HG03196 (cell line): Measurements from ENCODE around the gene UBAP2L.
A peak's percentile ranks its signal among the peaks of the same experiment; 100 is the strongest.
"Not testable (repeated sequence)": the region's sequence is repeated elsewhere in the genome, so short reads cannot be mapped to it uniquely, and the experiment has no call there.

Experiments used
- ATAC-seq: cut with Tn5 transposase; IDR thresholded peaks from one replicate; pipeline ENCODE4 v1.9.1; 2021; ENCODE audit not compliant: unreplicated experiment

UBAP2L gene

DNA sequence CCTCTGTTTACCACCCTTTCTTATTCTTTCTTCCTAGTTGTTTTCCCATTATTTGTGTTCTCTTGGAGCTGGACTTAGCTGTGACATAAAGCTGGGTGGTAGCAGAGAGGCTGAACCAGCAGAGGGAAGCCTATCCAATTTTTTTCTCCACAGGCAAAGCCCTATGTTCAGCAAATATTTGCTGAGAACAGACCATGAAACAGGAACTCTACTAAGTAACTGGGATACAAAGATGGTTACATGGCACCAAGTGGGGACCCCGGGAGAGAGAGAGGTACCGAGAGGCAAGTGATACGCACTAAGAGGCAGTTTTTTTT lies 21.2 kb upstream of the UBAP2L start:
- ATAC-seq, result no peak

DNA sequence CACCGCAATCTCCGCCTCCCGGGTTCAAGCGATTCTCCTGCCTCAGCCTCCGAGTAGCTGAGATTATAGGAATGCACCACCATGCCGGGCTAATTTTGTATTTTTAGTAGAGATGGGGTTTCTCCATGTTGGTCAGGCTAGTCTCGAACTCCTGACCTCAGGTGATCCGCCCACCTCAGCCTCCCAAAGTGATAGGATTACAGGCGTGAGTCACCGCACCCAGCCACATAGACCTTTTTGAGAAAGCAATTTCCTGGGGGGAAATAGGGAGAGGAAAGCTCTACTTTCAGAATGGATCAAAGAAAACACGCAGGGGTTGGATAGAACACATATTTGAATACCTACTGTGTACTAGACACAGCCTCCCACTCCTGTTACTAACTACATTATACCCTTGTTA lies 15.0 kb upstream of the UBAP2L start:
- not testable (repeated sequence) for ATAC-seq

DNA sequence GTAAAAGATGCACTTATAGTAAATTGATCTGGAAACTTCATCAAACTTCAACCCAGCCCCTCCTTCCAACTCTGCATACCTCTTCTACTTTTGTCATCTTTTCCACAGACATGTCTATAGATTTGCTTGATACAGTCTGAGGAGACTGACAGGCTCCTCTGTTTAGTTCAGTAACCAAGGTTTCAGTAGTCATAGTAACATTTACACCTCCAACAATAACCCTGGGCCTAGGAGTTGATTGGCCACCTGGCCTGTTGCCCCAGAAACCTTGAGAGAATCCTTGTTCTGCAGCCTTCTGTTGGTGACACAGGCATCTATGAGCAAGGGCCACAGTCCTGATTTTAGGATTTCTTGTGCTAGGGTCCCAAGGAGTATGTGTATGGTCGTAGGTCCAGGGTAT lies 14.6 kb upstream of the UBAP2L start, which contains the start of gene CFAP141:
TSS of gene CFAP141 (minus strand) at position 138 of the 400 bp plus-strand sequence. CDS start at position 112, 26 bp downstream.
- ATAC-seq, result no peak

DNA sequence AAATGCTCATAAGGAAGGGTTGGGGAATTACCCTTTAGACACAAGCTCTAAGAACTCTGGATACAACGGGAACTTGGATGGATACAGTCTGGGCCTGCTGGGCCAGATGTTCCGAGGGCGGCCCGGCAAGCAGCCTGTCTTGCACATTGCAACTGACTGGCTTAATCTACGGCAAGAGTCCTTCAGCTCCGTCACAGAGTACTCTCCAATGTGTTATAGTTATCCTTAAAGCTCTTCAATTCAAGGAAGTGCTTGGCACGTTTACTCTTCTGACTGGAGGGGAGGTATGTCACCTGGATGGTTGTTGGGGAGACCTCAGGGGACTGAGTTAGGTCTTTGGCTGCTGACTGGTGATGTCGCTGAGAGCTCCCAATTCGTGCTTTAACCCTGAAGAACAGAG lies 13.5 kb upstream of the UBAP2L start:
- ATAC-seq, result no peak

DNA sequence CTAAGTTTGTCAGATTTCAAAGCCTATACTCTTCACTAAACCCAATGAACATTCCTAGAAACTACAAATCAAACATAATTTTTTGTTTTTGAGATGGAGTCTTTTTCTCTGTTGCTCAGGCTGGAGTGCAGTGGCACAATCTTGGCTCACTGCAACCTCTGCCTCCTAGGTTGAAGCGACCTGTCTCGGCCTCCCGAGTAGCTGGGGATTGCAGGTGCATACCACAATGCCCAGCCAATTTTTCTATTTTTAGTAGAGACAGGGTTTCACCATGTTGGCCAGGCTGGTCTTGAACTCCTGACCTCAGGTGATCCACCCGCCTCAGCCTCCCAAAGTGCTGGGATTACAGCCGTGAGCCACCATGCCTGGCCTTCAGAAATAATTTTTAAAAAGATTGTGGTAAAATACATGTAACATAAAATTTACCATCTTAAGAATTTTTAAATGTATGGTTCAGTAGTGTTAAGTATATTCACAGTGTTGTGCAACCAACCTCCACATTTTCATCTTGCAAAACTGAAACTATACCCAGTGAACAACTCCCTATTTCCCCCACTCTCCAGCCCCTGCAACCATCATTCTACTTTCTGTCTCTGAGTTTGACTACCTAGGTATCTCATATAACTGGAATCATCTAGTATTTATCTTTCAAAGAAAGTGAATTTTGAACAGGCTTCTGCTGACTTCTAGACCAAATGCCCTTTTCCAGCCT lies 11.9 kb upstream of the UBAP2L start:
- no peak for ATAC-seq

DNA sequence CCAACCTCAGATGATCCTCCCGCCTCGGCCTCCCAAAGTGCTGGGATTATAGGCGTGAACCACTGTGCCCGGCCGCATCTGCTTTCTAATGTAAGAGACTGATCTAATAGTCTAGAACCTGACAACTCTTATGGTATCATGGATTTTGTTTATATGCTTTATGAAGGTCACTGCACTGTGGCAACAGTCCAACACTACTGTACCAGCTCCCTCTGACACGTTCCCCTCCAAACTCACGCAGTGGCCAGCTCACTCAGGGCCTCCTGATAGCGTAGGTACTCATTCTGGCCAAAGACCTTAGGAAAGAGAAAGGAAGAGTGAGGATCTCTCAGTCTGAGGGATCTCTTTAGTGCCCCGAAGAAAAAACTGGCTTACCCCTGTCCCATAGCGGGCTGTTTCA lies 8.7 kb upstream of the UBAP2L start:
- ATAC-seq, result no peak

DNA sequence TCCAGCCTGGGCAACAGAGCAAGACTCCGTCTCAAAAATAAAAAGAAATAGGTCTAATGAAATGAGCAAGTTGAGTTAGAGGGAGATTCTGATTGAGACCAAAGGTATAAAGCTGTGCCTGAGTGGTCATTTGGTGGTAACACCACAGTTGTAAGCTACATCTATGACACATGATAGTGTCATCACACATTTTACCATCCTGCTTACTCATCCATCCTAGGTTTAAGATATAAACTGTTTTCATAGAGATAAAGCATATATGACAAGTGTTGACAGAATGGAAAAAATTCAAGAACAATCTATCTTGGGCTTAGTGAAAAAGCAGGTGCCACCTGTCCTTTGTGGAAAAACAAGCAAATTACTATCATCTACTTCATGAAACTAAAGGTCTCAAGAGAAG lies 7.5 kb upstream of the UBAP2L start:
- no peak for ATAC-seq

DNA sequence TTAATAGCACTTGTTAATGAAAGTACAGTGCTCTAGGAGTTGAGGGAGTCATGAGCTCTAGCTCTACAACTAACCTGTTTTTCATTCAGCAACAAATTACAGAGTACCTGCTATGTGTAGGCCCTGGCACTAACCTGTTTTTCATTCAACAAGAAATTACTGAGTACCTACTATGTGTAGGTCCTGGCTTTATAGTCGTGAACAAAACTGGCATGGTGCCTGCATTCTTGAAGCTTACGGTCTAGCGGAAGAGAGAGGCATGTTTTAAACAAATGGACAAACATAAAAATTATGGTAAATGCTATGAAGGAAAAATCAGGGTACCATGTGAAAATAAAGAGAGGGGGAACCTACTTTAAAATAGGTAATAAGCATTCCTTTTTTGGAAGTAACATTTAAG lies 2.2 kb upstream of the UBAP2L start:
- ATAC-seq, result no peak

DNA sequence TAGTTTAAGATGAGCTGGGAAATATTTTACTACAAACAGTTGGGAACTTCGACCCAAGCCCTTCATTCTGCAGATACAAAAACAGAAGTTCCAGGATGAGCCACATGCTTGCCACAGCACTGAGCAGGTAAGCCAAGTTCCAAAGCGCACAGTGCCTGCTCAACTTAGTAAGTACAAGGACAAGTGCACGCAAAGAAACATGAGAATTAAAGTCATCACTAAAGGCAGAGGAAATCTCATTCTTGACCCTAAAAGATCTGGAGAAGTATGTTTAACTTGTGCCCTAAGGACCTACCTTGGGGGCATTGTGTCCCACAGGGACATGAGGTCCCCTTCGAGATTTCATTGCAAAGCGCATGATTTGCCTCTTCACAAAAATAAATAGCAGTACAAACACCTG lies 1.2 kb upstream of the UBAP2L start:
- no peak for ATAC-seq

DNA sequence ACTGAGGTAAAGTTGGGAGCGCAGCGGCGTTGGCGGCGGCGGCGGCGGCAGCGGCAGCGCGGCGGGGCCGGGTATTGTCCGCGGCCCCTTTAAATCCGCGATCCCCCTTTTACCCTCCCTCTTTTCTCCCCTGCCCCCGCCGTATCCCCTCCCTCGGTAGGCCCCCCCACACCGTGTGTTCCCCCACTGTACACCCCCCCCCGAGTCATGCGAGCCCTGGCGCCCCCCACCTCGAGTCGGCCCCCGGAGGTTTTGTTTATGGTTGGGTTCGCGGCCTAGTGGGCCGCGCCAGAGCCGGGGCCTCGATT lies 169 bp downstream of the UBAP2L start:
- ATAC-seq, result peak; percentile 6

DNA sequence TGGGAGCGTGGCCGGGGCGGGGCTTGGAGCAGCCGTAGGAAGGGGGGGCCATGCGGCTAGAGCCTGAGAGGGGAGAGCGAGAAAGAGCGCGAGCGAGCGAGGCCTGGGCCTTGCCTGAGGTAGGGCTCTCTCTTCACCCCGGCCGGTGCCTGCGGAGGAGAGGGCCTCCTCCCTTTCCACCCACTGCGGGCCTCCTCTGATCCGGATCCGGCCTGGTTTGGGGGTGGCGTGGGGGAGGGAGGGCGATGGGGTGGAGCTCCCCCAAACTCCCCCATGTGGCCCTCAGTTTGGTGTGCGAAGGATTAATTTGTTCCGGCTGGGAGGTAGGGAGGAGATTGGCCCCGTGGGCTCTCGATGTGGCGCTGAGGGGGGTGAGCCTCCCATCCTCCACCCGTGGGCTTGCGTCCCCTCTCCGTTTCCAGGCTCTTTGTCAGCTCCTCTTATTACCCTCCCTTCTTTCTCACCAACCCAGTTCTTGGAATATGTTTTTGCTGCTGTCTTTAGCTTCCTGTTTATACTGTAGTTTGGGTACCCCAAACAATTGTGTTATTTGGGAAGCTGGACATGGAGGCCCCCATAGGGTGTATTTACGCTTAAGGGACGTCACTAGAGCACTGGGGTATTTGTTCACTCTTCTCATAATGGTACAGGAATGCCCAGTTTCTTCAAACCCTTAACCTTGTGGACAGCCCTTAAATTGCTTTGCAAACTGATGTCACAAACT lies 685 bp downstream of the UBAP2L start:
- ATAC-seq, result peak; percentile 27

DNA sequence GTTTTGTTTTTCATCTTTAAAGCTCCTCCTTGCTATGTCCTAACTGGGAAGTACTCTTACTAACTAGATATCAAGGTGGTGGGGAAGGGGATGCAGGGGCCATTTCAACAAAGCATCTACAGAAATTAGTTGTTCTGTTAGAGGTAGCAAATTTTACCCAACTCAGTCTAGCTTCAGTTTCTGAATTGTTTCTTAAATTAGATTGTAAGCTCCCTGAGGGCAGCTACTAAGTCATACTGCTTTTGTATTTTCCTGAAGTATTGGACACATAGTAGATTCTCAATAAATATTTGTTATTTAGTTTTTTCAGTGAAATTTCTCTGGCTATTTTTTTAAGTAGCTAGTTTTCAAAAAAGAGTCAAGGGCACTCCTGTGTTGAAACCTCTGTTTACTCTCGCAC lies 1.8 kb downstream of the UBAP2L start:
- ATAC-seq, result no peak

DNA sequence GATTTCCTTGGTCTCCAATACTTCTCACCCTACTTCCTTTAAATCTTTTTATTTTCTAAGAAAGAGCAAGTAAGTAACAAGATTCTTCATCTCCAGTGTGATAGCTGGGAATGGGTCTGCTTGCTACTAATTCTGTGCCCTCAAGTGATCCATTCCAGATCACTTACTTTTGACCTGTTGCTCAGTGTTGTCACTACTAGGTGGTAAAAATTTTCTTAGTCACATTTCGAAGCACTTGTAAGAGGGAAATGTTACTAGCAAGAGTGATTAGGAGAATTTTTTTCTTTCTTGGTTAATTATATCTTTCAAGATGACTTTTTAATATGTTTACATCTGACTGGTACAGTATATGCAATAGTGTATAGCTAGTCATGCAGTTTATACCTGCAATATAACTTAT lies 2.2 kb downstream of the UBAP2L start:
- no peak for ATAC-seq

DNA sequence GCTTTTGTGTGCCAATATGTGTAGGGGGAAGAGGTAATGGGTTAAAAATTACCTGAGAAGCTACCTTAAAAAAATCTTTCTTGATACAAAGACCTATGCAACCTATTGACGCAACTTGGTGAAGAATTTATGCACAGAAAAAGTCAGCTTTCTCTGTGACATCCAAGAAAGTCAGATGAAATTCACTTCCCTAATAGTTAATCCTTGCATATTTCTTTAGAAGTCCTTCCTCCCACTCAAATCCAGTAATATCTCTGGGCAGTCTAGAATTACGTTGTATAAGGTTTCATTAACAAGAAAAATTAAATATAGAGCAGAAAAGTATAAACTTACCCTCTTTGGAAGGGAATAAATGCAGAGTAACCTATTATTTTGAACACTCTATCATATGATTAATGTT lies 2.9 kb downstream of the UBAP2L start:
- no peak for ATAC-seq

DNA sequence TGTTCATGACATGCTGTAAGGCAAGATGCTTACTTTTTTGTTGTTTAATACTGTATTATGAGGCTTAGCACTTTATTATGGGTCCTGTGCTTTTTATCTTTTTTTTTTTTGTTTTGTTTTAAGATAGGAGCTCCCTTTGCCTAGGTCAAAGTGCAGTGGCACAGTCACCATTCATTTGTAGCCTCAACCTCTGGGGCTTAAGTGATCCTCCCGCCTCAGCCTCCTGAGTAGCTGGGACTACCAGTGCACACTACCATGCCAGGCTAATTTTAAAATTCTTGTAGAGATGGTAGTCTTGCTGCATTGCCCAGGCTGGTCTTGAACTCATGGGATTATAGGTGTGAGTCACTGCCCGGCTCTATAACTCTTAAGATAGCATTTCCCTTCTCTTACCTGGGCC lies 4.6 kb downstream of the UBAP2L start:
- ATAC-seq, result no peak

DNA sequence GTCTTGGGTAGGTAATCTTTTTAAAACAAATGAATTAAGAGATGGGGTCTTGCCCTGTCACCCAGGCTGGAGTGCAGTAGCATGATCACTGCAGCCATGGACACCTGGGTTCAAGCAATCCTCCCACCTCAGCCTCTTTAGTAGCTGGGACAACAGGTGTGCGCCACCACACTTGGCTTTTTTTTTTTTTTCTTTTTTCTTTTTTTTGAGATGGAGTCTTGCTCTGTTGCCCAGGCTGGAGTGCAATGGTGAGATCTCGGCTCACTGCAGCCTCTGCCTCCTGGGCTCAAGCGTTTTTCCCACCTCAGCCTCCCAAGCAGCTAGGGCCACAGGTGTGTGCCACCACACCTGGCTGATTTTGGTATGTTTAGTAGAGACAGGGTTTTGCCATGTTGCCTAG lies 10.4 kb downstream of the UBAP2L start:
- not testable (repeated sequence) for ATAC-seq

DNA sequence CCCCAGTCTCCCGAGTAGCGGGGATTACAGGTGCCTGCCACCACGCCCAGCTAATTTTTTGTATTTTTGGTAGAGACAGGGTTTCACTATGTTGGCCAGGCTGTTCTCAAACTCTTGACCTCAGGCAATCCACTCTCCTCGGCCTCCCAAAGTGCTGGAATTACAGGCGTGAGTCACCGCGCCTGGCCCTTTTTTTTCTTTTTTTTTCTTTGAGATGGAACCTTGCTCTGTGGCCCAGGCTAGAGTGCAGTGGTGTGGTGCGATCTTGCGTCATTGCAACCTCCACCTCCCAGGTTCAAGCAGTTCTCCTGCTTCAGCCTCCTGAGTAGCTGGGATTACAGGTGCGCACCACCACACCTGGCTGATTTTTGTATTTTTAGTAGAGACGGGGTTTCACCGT lies 12.4 kb downstream of the UBAP2L start:
- ATAC-seq, result not testable (repeated sequence)

DNA sequence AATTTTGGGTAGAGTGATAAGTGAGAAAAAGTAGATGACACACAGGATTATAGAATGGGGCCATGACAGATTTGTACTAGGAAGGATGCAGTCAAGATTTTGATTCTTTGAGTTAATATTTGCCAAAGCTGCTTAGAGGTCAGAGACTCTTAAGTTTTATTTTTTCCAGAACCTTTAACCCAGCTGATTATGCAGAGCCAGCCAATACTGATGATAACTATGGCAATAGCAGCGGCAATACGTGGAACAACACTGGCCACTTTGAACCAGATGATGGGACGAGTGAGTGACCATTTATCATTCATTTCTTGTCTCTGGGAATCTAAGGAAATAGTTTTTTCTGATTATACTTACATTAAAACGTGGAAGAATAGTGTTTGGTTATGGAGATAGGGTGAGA lies 16.1 kb downstream of the UBAP2L start:
- ATAC-seq, result no peak

DNA sequence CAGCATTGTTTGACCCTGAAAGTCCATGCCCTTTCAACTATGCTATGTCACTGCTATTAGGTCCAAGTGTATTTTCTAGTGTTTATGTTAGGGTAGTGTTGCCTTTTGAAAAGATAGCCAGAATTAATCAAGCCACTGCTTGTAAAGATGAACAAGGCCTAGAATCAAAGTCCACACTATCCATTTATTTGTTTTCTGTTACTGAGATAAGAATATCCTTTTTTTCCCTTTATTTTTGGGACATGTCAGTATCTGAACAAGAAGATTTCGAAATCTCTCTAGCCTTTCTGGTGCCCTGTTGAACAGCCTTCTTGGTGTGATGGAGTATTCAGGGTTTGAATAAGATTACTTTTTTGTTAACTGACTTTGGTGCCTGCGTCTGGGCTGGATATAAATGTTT lies 16.7 kb downstream of the UBAP2L start:
- no peak for ATAC-seq

DNA sequence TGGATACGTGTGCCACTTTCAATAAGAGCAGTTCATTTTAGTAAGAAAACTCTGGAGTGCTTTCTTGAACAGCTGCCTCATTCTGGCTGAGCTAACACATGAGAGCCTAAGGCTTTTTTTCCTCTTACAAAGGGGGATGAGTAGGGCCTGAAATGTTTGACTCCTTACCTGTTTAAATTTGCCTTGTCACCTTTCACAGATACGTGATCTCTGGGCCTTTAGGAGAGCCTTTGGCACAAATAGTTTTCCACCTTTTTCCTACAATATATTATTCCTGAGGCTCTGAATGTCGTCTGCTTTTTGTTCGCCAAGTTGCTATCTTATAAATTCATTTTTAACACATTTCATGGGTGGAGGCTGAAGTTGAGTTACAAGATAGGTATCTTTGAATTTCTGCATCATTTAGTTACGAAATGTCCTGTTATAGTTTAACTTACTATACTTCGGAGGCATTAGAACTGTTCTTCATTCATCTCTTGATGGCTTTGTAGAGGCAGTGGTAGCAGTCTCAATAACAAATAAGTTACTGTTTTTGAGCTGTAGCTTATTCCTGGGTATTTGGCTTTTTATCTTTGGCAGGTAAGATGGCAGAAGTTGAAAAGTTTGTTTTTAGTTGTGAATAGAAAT lies 17.2 kb downstream of the UBAP2L start:
- no peak for ATAC-seq

DNA sequence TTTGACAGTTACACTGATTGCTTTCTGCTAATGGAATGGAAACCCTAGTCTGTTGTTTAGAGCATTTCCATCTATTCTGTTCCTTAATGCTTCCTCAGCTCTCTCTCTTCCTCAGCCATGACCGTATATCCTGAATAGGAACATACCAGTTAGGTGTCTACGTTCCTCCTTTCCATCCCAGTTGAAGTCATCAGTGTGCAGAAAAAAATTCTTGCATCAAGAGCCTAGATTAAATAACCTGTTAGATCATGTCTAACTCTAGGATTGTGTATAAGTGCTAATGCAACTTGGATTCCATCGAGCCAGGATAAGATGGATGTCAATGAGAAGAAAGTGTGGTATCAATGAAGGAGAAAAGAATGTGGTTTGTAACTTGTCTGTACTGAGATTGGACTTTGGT lies 18.7 kb downstream of the UBAP2L start:
- no peak for ATAC-seq

DNA sequence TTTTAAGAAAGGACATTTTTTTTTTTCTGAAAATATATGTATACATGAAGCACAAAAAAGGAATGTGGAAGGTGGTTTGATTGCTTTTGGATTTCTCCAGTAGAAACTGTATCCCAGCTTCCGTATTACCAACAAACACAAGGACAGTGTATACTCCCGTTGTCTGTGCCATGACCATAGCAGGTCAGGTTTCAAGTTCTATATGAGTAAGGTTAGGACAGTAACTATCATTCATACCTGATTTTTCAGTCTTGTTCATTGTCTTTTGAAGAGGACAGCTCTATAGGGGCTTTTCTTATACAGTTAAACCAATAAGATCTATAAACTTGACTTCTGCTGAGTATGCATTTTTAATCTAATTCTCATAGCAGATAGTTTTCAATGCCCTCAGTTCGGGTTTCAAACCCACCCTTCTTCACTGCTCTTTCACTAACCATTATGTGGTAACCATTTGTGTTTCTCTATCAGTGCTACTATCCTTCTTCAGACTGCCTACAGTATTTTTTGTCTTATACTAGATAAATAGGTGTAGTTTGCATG lies 19.6 kb downstream of the UBAP2L start:
- no peak for ATAC-seq
